Measurements from ENCODE around the gene PROC.

Gene PROC

DNA sequence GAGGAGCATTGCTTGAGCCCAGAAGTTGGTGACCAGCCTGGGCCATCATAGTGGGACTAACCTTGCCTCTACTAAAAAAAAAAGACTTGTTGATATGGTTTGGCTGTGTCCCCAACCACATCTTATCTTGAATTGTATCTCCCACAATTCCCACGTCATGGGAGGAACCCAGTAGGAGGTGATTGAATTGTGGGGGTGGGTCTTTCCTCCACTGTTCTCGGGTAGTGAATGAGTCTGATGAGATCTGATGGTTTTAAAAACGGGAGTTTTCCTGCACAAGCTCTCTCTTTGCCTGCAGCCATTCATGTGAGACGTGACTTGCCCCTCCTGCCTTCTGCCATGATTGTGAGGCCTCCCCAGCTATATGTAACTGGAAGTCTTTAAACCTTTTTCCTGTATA lies 47.0 kb downstream of the PROC start:
- in situ Hi-C loops (cut with HindIII; ENCODE audit: low pct_unique_long_range_greater_than_20kb, low sequenced_read_pairs), result no loop called here
- TF ChIP-seq JUND (IDR thresholded peaks at IDR 0.05; ENCODE audit: low read depth), result no peak

DNA sequence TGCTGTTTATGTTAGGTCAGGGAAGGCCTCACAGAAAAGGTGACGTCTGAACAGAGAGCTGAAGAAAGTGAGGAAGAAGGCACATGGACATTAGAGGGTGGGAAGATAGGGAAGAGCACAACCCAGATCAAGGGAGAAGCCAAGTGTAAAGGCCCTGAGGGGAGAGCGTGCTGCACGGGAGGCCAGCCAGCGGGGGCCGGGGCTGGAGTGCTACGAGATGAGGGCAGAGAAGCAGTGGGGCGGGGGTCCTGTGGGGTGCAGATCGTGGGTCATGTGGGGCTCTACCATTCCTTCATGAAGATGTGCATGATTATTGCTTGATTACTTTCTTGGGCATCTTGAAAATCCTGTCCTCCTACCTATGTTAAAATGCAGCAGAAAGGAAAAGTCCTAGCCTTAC lies 50.8 kb downstream of the PROC start:
- in situ Hi-C loops (cut with HindIII; ENCODE audit: low pct_unique_long_range_greater_than_20kb, low sequenced_read_pairs), result no loop called here
- no peak for TF ChIP-seq JUND (IDR thresholded peaks at IDR 0.05; ENCODE audit: low read depth)
- DNase-seq (ENCODE audit: low read depth in 1 of 2, low spot score in 1 of 2), result no peak

More for the DNA sequence above, 47.0 kb downstream of the PROC start:
- DNase-seq (ENCODE audit: low read depth in 1 of 2, low spot score in 1 of 2), result no peak

DNA sequence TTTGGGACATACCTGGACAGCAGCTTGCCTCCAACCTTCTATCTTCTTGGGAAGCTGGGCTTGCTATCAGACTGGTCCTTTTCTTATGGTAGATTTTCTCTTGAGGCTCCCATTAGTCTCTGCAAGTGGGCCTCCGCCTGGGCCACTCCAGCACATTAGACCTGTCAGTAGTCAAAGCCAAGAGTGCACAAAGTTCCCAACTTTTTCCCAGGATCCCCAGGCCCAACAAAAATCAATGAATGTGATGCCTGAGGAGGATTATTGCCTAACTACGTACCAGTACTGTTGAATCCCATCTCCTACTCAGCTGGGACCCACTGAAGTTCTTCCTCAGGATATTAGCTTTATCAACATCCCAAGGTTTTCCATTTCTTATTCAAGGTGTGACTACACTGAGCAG lies 51.7 kb downstream of the PROC start:
- in situ Hi-C loops (cut with HindIII; ENCODE audit: low pct_unique_long_range_greater_than_20kb, low sequenced_read_pairs), result no loop called here
- DNase-seq (ENCODE audit: low read depth in 1 of 2, low spot score in 1 of 2), result no peak
- no peak for TF ChIP-seq JUND (IDR thresholded peaks at IDR 0.05; ENCODE audit: low read depth)

- in situ Hi-C loops (cut with HindIII; ENCODE audit: low pct_unique_long_range_greater_than_20kb, low sequenced_read_pairs), result no loop called here
- TF ChIP-seq JUND (IDR thresholded peaks at IDR 0.05; ENCODE audit: low read depth), result no peak
- no peak for DNase-seq (ENCODE audit: low read depth in 1 of 2, low spot score in 1 of 2)
These were observed 53.2 kb downstream of the PROC start for GRCh38 chr2:127471286-127471988.

- in situ Hi-C loops (cut with HindIII; ENCODE audit: low pct_unique_long_range_greater_than_20kb, low sequenced_read_pairs), result no loop called here
- DNase-seq (ENCODE audit: low read depth in 1 of 2, low spot score in 1 of 2), result no peak
- TF ChIP-seq JUND (IDR thresholded peaks at IDR 0.05; ENCODE audit: low read depth), result no peak
These were observed 54.0 kb downstream of the PROC start for GRCh38 chr2:127472268-127472667.

GRCh38 chr2:127475788-127476187 lies 57.6 kb downstream of the PROC start:
- in situ Hi-C loops (cut with HindIII; ENCODE audit: low pct_unique_long_range_greater_than_20kb, low sequenced_read_pairs), result no loop called here
- no peak for DNase-seq (ENCODE audit: low read depth in 1 of 2, low spot score in 1 of 2)
- TF ChIP-seq JUND (IDR thresholded peaks at IDR 0.05; ENCODE audit: low read depth), result no peak

All from T47D (cell line).